D721Med (cell line): ENCODE results near the gene CHCHD6.
A peak's percentile ranks its signal among the peaks of the same experiment; 100 is the strongest.

ENCODE experiments used
- DNase-seq: peaks from one replicate; pipeline ENCODE4 v3.0.0; 2011; ENCODE audit warnings: low spot score; ENCODE audit not compliant: insufficient read length
- FAIRE-seq: peaks from 2 replicates; lab custom pipeline; 2011; peaks lifted over from hg19 to GRCh38; lab: Jason Lieb, UNC
- TF ChIP-seq, protein P1 (sequence below): IDR thresholded peaks from 2 replicates; pipeline ENCODE4 v1.5.1; 2012; ENCODE audit warnings: mild to moderate bottlenecking, control low read depth; ENCODE audit not compliant: insufficient read depth; ENCODE audit errors: missing control alignments

CHCHD6 gene

DNA sequence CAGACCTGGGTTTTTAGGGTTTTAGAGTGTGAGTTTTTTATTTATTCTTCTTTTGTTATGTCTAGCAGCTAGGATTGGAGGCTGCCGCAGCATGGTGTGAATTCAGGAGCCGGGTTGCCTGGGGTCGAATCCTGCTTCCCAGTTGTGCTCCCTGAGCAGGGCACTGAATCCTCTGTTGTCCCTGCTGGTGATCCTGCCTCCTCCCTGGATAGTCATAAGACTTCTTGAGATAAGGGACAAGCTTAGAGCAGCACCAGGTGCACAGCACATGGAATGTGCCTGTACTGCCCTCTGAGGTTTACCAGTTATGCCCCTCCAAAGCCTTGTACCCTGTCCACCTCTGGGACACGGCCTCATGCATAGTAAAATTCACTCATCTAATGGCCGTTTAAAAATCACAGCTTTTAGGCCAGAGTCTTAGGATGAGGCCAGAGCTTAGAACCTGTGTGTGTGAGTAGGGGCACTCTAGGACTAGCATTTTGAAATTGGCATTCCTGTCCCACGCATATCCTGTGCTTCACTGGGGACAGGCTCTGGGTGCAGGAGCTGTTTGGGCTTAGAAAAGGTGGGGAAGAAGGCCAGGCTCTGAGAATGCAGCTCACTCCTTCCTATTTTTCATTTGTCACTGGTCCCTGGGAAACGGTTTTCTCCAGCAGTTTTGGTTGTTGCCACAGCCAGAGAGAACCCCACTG is 47.7 kb downstream of the CHCHD6 start:
- DNase-seq (no peak), FAIRE-seq (no peak)
- TF ChIP-seq, protein P1, sequence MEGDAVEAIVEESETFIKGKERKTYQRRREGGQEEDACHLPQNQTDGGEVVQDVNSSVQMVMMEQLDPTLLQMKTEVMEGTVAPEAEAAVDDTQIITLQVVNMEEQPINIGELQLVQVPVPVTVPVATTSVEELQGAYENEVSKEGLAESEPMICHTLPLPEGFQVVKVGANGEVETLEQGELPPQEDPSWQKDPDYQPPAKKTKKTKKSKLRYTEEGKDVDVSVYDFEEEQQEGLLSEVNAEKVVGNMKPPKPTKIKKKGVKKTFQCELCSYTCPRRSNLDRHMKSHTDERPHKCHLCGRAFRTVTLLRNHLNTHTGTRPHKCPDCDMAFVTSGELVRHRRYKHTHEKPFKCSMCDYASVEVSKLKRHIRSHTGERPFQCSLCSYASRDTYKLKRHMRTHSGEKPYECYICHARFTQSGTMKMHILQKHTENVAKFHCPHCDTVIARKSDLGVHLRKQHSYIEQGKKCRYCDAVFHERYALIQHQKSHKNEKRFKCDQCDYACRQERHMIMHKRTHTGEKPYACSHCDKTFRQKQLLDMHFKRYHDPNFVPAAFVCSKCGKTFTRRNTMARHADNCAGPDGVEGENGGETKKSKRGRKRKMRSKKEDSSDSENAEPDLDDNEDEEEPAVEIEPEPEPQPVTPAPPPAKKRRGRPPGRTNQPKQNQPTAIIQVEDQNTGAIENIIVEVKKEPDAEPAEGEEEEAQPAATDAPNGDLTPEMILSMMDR, result no peak

DNA sequence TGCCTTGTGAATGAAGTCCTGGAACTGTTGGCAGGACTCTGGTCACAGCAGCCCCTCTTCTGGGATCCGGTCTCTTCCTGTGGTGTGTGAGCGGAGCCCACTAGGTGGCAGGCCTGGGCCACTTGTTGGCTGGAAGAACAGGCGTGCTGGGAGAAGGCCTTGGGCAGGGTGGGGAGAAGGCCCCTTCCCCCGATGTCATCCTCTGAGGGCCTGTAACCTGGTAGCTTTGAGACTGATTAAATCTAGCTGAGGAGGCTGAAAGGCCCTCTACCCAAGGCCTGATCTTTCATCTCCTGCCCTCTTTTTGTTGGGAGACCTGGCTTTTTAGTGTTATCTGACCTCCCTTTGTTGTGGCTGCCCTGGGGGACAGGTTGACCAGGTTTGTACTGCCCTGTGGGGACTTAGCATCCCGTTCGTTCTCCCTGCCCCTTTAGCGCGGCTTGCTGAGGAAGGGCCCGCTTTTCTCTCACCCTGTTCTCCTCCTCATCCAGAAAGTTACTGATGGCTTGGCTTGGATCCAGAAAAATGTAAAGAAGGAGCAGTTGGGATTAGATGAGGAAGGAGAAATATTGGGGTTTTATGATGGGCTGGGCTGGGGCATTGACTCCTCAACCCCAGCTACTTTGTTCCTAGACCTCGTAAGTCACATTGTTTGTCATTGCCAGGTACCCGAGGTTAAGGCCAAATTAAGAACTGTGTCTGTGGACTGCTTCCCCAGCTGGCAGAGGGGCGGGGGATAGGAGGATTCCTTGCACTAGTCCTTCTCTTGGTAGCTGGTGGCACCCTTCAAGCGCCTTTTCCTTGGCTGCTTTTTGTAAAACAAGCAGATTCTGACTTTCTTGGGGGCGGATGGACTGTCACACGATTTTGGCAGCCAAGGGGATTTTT is 48.5 kb downstream of the CHCHD6 start:
- FAIRE-seq, result no peak
- DNase-seq, result no peak
- TF ChIP-seq, protein P1, result peak; percentile 96

- no peak for DNase-seq
- FAIRE-seq, result no peak
- TF ChIP-seq, protein P1, result no peak
These were observed 49.4 kb downstream of the CHCHD6 start for GRCh38 chr3:126753191-126754160.

GRCh38 chr3:126755866-126756265 is 51.8 kb downstream of the CHCHD6 start:
- TF ChIP-seq, protein P1, result no peak
- FAIRE-seq, result no peak
- DNase-seq, result no peak

DNA sequence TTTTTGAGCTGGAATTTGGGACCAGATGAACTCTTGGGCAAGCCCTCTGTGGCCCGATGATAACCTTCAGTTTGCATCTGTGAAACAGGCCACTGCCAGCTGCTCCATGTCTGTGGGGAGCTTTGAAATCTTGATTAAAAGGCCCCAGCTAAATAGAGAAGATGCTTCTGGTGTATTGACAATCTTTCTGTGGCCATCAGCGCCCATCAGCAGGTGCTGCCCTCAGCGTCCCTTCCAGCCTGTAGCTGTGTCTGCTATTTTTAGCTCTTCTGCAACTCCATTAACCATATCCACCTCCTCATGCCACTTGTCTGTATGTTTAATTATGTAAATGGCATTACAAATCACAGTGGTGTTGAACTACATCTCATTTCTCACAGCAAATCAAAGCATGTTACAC is 54.0 kb downstream of the CHCHD6 start:
- DNase-seq (no peak), FAIRE-seq (no peak)
- TF ChIP-seq, protein P1, result no peak

DNA sequence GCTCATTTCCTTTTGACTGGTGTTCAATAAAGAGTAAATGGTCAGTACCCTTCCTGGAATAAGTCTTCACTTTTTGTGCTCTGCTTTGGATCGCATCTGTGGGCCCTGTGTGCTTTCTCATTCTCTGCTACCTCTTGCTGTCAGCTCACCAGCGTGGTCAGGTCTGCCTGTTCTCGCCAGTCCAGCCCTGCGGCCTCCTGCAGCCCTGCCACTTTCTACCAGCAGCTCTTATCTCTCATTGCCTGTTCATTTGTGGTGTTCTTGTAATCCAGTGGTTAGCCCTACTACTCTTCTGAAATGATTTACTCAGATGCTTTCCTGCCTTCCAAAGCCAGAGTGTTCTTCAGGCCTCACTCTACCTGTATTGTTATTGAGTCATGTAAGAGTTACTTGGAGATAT is 54.8 kb downstream of the CHCHD6 start:
- TF ChIP-seq, protein P1, result no peak
- DNase-seq (no peak), FAIRE-seq (no peak)
